GM12864 (cell line): Measurements from ENCODE around the gene TNKS1BP1.

Source experiments
- DNase-seq: peaks from one replicate; pipeline ENCODE4 v3.0.0-alpha.2; 2011; ENCODE audit warnings: low read depth
- H3K4me3 ChIP-seq: 2 replicates; pipeline ENCODE4 v1.5.1; 2011; ENCODE audit warnings: mild to moderate bottlenecking, low read depth, low read length, control low read depth
- TF ChIP-seq, protein P1 (sequence below): IDR thresholded peaks from 2 replicates; pipeline ENCODE4 v1.5.1; 2011; ENCODE audit warnings: low read depth, mild to moderate bottlenecking, moderate library complexity, low read length, control low read depth, inconsistent platforms; ENCODE audit errors: missing control alignments

The TNKS1BP1 gene

DNA sequence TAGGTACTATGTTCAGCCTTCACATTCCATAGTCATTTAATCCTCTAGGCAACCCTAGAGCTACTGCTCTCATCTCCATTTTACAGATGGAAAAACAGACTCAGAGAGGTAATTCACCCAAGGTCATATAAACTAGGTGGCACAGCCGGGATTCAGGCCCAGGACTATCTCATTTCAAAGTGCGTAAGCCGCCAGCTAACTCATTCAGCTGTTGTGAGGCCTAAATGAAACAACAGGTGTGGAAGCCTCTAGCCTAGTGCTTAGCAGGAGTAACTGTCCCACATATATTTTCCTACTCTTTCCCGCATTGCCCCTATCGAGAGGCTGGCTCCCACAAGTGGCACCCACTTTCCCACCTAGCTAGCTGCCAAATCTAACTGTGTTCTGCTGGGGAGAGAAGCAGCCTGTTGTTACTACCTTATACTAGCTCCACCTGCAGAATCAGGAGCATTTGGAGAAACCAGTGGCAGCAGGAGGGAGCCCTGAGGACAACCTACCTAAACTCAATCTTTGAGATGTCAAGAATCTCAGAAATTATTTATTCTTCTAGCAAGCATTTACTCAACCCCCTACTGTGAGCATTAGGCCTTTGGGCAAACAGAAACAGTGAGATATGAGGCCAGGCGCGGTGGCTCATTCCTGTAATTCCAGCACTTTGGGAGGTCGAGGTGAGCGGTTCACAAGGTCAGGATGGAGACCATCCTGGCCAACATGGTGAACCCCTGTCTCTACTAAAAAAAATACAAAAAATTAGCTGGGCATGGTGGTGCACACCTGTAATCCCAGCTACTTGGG lies 35.3 kb upstream of the TNKS1BP1 start:
- H3K4me3 ChIP-seq, result no peak overlapping the region
- TF ChIP-seq, protein P1, sequence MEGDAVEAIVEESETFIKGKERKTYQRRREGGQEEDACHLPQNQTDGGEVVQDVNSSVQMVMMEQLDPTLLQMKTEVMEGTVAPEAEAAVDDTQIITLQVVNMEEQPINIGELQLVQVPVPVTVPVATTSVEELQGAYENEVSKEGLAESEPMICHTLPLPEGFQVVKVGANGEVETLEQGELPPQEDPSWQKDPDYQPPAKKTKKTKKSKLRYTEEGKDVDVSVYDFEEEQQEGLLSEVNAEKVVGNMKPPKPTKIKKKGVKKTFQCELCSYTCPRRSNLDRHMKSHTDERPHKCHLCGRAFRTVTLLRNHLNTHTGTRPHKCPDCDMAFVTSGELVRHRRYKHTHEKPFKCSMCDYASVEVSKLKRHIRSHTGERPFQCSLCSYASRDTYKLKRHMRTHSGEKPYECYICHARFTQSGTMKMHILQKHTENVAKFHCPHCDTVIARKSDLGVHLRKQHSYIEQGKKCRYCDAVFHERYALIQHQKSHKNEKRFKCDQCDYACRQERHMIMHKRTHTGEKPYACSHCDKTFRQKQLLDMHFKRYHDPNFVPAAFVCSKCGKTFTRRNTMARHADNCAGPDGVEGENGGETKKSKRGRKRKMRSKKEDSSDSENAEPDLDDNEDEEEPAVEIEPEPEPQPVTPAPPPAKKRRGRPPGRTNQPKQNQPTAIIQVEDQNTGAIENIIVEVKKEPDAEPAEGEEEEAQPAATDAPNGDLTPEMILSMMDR, result no peak
- no peak for DNase-seq

DNA sequence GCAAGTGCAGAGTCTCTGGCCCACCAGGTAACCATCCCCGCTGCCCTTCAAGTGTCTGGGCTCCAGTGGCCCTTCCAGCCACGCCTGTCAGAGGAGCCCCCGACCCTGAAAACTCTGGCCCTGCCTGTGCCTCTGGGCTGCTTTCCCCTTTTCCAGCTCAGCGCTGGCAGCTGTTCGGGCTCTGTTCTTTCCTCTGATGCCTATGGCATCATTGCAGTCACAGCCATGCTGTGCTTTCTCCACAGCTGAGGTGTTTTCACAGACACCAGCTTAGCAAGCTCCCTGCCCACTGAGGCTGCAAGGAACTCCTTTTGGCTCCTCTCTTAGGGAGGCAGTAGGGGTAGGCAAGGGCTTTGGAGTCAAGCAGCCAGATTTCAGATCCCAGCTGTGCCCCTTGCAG lies 34.6 kb upstream of the TNKS1BP1 start:
- TF ChIP-seq, protein P1, result no peak
- H3K4me3 ChIP-seq, result no peak overlapping the region
- DNase-seq, result no peak

DNA sequence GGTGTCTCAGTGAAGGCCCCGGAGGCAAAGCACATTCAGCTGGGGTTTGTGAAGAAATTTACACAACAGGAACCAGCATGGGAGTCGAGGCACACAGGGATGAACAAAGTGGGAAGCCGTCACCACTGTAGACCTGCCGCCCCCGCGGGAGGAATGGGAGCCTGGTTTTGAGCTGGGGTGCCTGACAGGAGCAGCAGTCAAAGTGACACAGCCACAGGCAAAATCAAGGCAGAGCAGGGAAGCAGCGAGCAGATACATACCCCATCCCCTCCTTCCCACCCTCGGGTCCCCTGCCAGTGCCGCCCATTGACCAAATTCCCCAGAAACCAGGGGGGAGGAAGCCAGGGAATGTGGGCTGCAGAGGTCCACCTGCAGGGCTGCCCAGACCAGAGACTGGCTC lies 34.2 kb upstream of the TNKS1BP1 start:
- no peak overlapping the region for H3K4me3 ChIP-seq
- TF ChIP-seq, protein P1, result no peak
- DNase-seq, result no peak

DNA sequence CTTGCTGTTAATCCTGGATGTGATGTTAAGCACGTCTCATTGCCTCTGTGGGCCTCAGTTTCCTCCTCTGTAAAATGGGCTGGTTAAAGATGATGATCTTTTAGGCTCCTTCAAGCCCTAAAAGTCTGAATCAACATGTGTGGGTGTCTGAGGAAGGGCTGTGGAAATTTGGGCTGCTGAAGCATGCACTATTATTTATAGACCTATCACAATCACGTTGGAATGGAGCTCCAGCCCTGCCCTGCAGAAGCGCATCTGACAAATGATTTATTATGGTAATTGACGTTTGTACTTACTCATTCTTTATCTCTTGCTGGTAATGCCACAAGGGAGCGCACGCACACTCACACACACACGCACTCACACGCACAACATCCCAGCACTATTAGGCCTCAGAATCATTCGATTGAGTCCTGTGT lies 33.8 kb upstream of the TNKS1BP1 start:
- DNase-seq, result no peak
- TF ChIP-seq, protein P1, result no peak
- H3K4me3 ChIP-seq, result no peak overlapping the region

DNA sequence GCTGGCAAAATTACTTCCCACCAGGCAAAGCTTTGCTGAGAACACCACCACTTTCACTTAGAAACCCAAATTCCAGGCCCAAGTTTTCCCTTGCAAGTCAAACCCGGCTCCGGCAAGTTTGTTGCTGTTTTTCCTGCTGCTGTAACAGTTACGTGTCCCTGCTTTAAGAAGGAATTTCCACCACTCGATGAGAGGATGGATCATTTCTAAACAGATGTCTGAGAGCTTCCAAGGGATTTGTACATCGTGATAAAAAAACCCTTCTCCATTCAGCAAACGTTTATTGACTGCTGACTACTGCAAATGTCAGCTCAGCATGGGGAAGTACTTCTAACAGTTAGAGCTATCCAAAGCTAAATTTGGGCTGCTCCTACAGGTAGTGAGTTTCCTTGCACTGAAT lies 33.1 kb upstream of the TNKS1BP1 start:
- no peak for DNase-seq
- TF ChIP-seq, protein P1, result no peak

DNA sequence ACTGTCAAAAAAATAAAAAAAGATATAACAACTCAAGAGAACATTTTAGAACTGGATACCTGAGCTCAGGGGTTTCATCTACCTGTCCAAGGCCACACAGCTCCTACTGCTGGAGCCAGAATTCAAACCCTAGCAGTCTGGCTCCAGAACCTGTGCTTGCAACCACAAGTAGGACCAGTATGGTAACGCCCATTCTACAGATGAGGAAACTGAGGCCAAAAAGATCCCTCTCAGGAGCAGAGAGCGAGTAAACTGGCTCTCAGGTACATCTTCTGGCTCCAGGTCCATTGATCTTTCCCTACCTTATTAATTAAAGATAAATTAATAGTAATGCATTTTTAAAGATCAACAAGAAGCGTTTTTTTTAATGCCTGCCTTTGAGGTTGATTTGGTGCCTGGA lies 32.6 kb upstream of the TNKS1BP1 start:
- TF ChIP-seq, protein P1, result no peak
- no peak overlapping the region for H3K4me3 ChIP-seq

More for the DNA sequence above, 33.1 kb upstream of the TNKS1BP1 start:
- H3K4me3 ChIP-seq, result no peak overlapping the region

DNA sequence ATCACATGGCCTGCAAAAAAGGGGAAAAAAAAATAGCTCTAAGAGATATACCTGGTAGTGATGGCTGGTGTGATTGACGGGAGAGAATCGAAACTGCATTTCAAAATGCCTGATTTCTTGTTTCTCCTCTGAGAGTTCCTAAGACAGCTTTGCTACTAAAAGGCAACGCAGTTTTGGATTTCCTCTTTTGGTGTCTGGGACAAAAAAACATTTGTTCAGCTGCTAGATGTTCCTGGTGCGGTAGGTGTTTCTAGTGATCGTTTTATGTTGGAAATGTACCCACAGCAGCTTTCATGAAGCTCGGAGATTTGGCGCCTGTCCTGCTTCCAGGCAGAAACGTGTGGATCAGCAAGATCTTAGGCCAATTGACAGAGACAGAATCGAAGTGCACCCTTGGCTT lies 31.5 kb upstream of the TNKS1BP1 start:
- no peak for DNase-seq
- TF ChIP-seq, protein P1, result no peak
- H3K4me3 ChIP-seq, result no peak overlapping the region

More for the DNA sequence above, 32.6 kb upstream of the TNKS1BP1 start:
- no peak for DNase-seq
